H1 (cell line): ENCODE measurements around the gene BAZ2A. TPM values are rescaled to one million over a fixed set of nuclear protein-coding genes. Genes with fewer than 3 reads are reported as not detected.

Experiments used
- CTCF ChIA-PET: fragments of 300-600 bp; sonication (Branson Sonifier 250); formaldehyde crosslinking; loops from one replicate; lab custom pipeline; 2021; ENCODE audit not compliant: partially characterized antibody; lab: Charles Lee
- POLR2A ChIA-PET: fragments of 300-600 bp; sonication (Branson Sonifier 250); formaldehyde crosslinking; loops from one replicate; lab custom pipeline; 2021; ENCODE audit warnings: inconsistent platforms; ENCODE audit not compliant: partially characterized antibody; lab: Charles Lee
- DNase-seq, 2 experiments: peaks; one replicate each; pipeline versions ENCODE4 v3.0.0 to v3.0.0-alpha.2; 2010 to 2022; ENCODE audit warnings: low spot score in 2 of 2, low read depth in 1 of 2, mixed read lengths in 1 of 2
- FAIRE-seq: peaks from 2 replicates; lab custom pipeline; 2011; peaks lifted over from hg19 to GRCh38; lab: Jason Lieb, UNC
- H2AFZ ChIP-seq: 2 replicates; pipeline ENCODE4 v1.8.1; 2012; ENCODE audit warnings: low read length, inconsistent platforms
- H2AK5ac ChIP-seq: 2 replicates; pipeline ENCODE4 v1.6.1; 2013; ENCODE audit warnings: low read depth, low read length
- H2BK120ac ChIP-seq: replicated peaks from 2 replicates; pipeline ENCODE3; 2013; ENCODE audit warnings: low read depth, low read length, inconsistent platforms
- H2BK12ac ChIP-seq: 2 replicates; pipeline ENCODE4 v1.6.1; 2013; ENCODE audit warnings: low read depth, low read length
- H2BK15ac ChIP-seq: 2 replicates; pipeline ENCODE4 v1.6.1; 2013; ENCODE audit warnings: low read length
- H2BK20ac ChIP-seq: 2 replicates; pipeline ENCODE4 v1.6.1; 2013; ENCODE audit warnings: low read length
- H2BK5ac ChIP-seq: 2 replicates; pipeline ENCODE4 v1.6.1; 2013; ENCODE audit warnings: low read depth, low read length
- H3K14ac ChIP-seq: 2 replicates; pipeline ENCODE4 v1.6.1; 2013; ENCODE audit warnings: inconsistent platforms; ENCODE audit not compliant: insufficient read length
- H3K18ac ChIP-seq: 2 replicates; pipeline ENCODE4 v1.6.1; 2013; ENCODE audit warnings: low read length; ENCODE audit errors: extremely low read depth
- H3K23ac ChIP-seq: 2 replicates; pipeline ENCODE4 v1.6.1; 2013; ENCODE audit warnings: inconsistent platforms; ENCODE audit not compliant: insufficient read length
- H3K23me2 ChIP-seq: 2 replicates; pipeline ENCODE4 v1.6.1; 2013; ENCODE audit warnings: low read depth, low read length
- H3K27ac ChIP-seq: 2 replicates; pipeline ENCODE4 v1.6.1; 2011; ENCODE audit warnings: low read depth, low read length, inconsistent platforms
- H3K27me3 ChIP-seq, 4 experiments: replicated peaks in 1 of 4; 1 replicate in 1 of 4; 2 replicates in 3 of 4; pipeline versions ENCODE4 v1.6.1 to v1.8.1; 2011 to 2013; ENCODE audit warnings: low read length in 3 of 4, mild to moderate bottlenecking in 3 of 4, inconsistent platforms in 2 of 4, mixed read lengths in 2 of 4, moderate library complexity in 1 of 4; ENCODE audit not compliant: control insufficient read depth in 3 of 4, insufficient read depth in 3 of 4; ENCODE audit errors: extremely low read depth in 1 of 4
- H3K36me3 ChIP-seq, 4 experiments: 2 replicates each; pipeline versions ENCODE4 v1.6.1 to v1.8.1; 2011 to 2013; ENCODE audit warnings: mild to moderate bottlenecking in 4 of 4, low read length in 3 of 4, moderate library complexity in 2 of 4, control low read depth in 1 of 4, inconsistent platforms in 1 of 4; ENCODE audit not compliant: insufficient read depth in 4 of 4, control insufficient read depth in 2 of 4
- H3K4ac ChIP-seq: replicated peaks from 2 replicates; pipeline ENCODE3; 2013; ENCODE audit warnings: low read length, low read depth, mixed read lengths, inconsistent platforms; ENCODE audit not compliant: insufficient read length
- H3K4me1 ChIP-seq, 4 experiments: replicated peaks in 1 of 4; 1 replicate in 1 of 4; 2 replicates in 3 of 4; pipeline versions ENCODE4 v1.6.1 to v1.8.1; 2011 to 2013; ENCODE audit warnings: low read length in 3 of 4, inconsistent platforms in 2 of 4, mixed read lengths in 1 of 4; ENCODE audit not compliant: insufficient read depth in 4 of 4, control insufficient read depth in 3 of 4
- H3K4me2 ChIP-seq, 2 experiments: 2 replicates each; pipeline versions ENCODE4 v1.6.1 to v1.8.1; 2011 to 2013; ENCODE audit warnings: low read depth in 2 of 2, low read length in 2 of 2, control low read depth in 1 of 2, inconsistent platforms in 1 of 2, mild to moderate bottlenecking in 1 of 2; ENCODE audit not compliant: insufficient read depth in 1 of 2
- H3K4me3 ChIP-seq, 4 experiments: fragments of 200-600, 300-600 bp in 1 of 4; sonication (generic), shearing (Covaris generic), sonication (Bioruptor Twin) in 1 of 4; 2 replicates each; pipeline versions ENCODE4 v1.5.1 to v1.8.1; 2011 to 2016; ENCODE audit warnings: low read length in 4 of 4, low read depth in 3 of 4, control low read depth in 2 of 4, inconsistent platforms in 2 of 4, mild to moderate bottlenecking in 2 of 4, mixed read lengths in 1 of 4, moderate library complexity in 1 of 4; ENCODE audit not compliant: insufficient read depth in 2 of 4; ENCODE audit errors: extremely low read depth in 1 of 4
- H3K56ac ChIP-seq: replicated peaks from 2 replicates; pipeline ENCODE3; 2013; ENCODE audit warnings: low read depth, mild to moderate bottlenecking, mixed read lengths, low read length, inconsistent platforms; ENCODE audit not compliant: insufficient read length
- H3K79me1 ChIP-seq: 2 replicates; pipeline ENCODE4 v1.6.1; 2013; ENCODE audit warnings: low read depth, low read length, control low read depth
- H3K79me2 ChIP-seq, 2 experiments: 2 replicates each; pipeline versions ENCODE4 v1.6.1 to v1.8.1; 2012 to 2013; ENCODE audit warnings: low read length in 2 of 2, mild to moderate bottlenecking in 2 of 2, inconsistent platforms in 1 of 2; ENCODE audit not compliant: insufficient read depth in 2 of 2, control insufficient read depth in 1 of 2
- H3K9ac ChIP-seq, 4 experiments: replicated peaks in 1 of 4; 1 replicate in 1 of 4; 2 replicates in 3 of 4; pipeline versions ENCODE4 v1.6.1 to v1.8.1; 2011 to 2013; ENCODE audit warnings: low read depth in 3 of 4, low read length in 3 of 4, control low read depth in 2 of 4, mild to moderate bottlenecking in 2 of 4, moderate library complexity in 2 of 4, inconsistent platforms in 1 of 4; ENCODE audit errors: extremely low read depth in 1 of 4
- H3K9me3 ChIP-seq, 2 experiments: 2 replicates each; pipeline versions ENCODE4 v1.6.1 to v1.8.1; 2012 to 2013; ENCODE audit warnings: mild to moderate bottlenecking in 2 of 2, moderate library complexity in 2 of 2, control low read depth in 1 of 2, inconsistent platforms in 1 of 2, low read depth in 1 of 2, low read length in 1 of 2, mixed read lengths in 1 of 2; ENCODE audit not compliant: insufficient read depth in 2 of 2
- H4K20me1 ChIP-seq, 2 experiments: replicated peaks in 1 of 2; 2 replicates each; pipeline versions ENCODE3 to v1.8.1; 2011 to 2013; ENCODE audit warnings: inconsistent platforms in 2 of 2, low read length in 2 of 2, mild to moderate bottlenecking in 1 of 2; ENCODE audit not compliant: insufficient read depth in 2 of 2, control insufficient read depth in 1 of 2
- H4K5ac ChIP-seq: 2 replicates; pipeline ENCODE4 v1.6.1; 2013; ENCODE audit warnings: low read length, low read depth, mixed read lengths, inconsistent platforms; ENCODE audit not compliant: insufficient read length
- H4K8ac ChIP-seq: 2 replicates; pipeline ENCODE4 v1.8.0; 2013; ENCODE audit warnings: mild to moderate bottlenecking, moderate library complexity, low read length, inconsistent platforms; ENCODE audit not compliant: insufficient read depth; ENCODE audit errors: extremely low read depth
- H4K91ac ChIP-seq: replicated peaks from 2 replicates; pipeline ENCODE3; 2013; ENCODE audit warnings: low read length, mixed read lengths, inconsistent platforms; ENCODE audit not compliant: insufficient read length
- WGBS, 2 experiments: shearing (Covaris generic) in 1 of 2; methylation state at CpG; one replicate each; pipeline versions ENCODE4 v1.1.6 to v1.1.7; 2013 to 2015; ENCODE audit warnings: low lambda C conversion rate in 2 of 2, mixed read lengths in 2 of 2, inconsistent platforms in 1 of 2, low coverage in 1 of 2, missing lambda C conversion rate in 1 of 2; ENCODE audit not compliant: insufficient replicate concordance in 2 of 2, insufficient coverage in 1 of 2, insufficient read length in 1 of 2; ENCODE audit errors: extremely low coverage in 1 of 2, missing lambda C conversion rate in 1 of 2; 5-methylcytosine and 5-hydroxymethylcytosine counted together
- polyA plus RNA-seq, 7 experiments: library from polyadenylated mRNA; depleted of rRNA in 3 of 7; stranded (reverse) in 5 of 7; unstranded in 2 of 7; fragments of >200 nt in 5 of 7; fragments of 200-250 nt in 2 of 7; gene quantifications; 1 replicate in 5 of 7; 2 replicates in 1 of 7; 4 replicates in 1 of 7; pipeline versions ENCODE4 v1.2.1 to v1.2.3, GENCODE V29; 2011 to 2013; ENCODE audit warnings: missing spikeins in 2 of 7, mixed read lengths in 2 of 7
- total RNA-seq: library from RNA; stranded (reverse); fragmentation: NEBNext Ultra II Directional; extraction: Animal tissue kit (Norgen Biotek cat#: 25700); gene quantifications from 2 replicates; pipeline ENCODE4 v1.2.1, GENCODE V29; 2021

BAZ2A gene
- total and polyA plus RNA-seq, 2 of the 8 experiments (the other 6 are each of a cell fraction or from before 2014, with no cell fraction given) = 52.0 to 110 TPM

GRCh38 chr12:56636675-56637540, 6.8 kb upstream of the BAZ2A start:
- no peak overlapping the region for H4K8ac ChIP-seq
- no peak overlapping the region for H2BK120ac ChIP-seq
- no peak overlapping the region for H3K56ac ChIP-seq
- 7% methylated on average over 12 of the region's 12 CpGs; no CpG with 5 or more reads in 1 of the 2 experiments for WGBS, 2 experiments
- H3K4ac ChIP-seq = no peak overlapping the region
- 0 out of 2 replicates have a peak overlapping the region, but pooled peaks have one; percentile 13 for H2BK12ac ChIP-seq
- peak overlapping the region in 2 of 4 experiments; percentile 2 to 5; a peak in 1 of 7 replicates for H3K9ac ChIP-seq
- H3K18ac ChIP-seq = no peak overlapping the region; the same call in 1 of the 2 replicates
- no peaks in the 10 kb centered on the region for H3K79me1 ChIP-seq
- ChIA-PET CTCF (interaction anchor here (0.6 to 7.4 kb wide), 48 partner anchors 10 to 607 kb away, joined by 3 to 107 read pairs (median 4); partner anchors contain the start of genes ATP5F1B, GLS2, PTGES3 and RBMS2), POLR2A (interaction anchor here (0.5 to 5.8 kb wide), 21 partner anchors 8 to 448 kb away, joined by 3 to 60 read pairs (median 4); partner anchors contain the start of genes ATP5F1B, NACA, PRIM1 and PTGES3)
- H2AK5ac ChIP-seq = no peak overlapping the region
- peaks cover 16% of the 10 kb centered on the region; the same call in 1 of the 2 replicates for H3K23me2 ChIP-seq
- H4K91ac ChIP-seq = no peak overlapping the region
- no peak overlapping the region for H3K14ac ChIP-seq
- H3K4me1 ChIP-seq = peaks cover 8 to 36% (median 24%) of the 10 kb centered on the region in 4 experiments
- peak; percentile 84 for FAIRE-seq
- H2BK5ac ChIP-seq = peak overlapping the region; percentile 27; the same call in 1 of the 2 replicates
- H3K36me3 ChIP-seq = peaks cover 9 to 44% (median 38%) of the 10 kb centered on the region in 4 experiments
- peaks cover 3 to 6% of the 10 kb centered on the region in 2 experiments for H4K20me1 ChIP-seq
- H3K4me2 ChIP-seq = peak overlapping the region; percentile 98 to 99
- peak overlapping the region; percentile 86 to 90 (median 88); a peak in 7 of 8 replicates for H3K4me3 ChIP-seq
- no peak overlapping the region for H2BK20ac ChIP-seq
- H3K27ac ChIP-seq = peak overlapping the region; percentile 27; the same call in 1 of the 2 replicates
- no peaks in the 10 kb centered on the region for H3K27me3 ChIP-seq
- H2BK15ac ChIP-seq = no peak overlapping the region
- H3K9me3 ChIP-seq = no peaks in the 10 kb centered on the region
- H4K5ac ChIP-seq = no peak overlapping the region
- H3K23ac ChIP-seq = no peak overlapping the region
- peak; percentile 92 to 95 for DNase-seq
- peaks cover 0 to 9% of the 10 kb centered on the region in 2 experiments; a peak in 2 of 4 replicates for H3K79me2 ChIP-seq
- H2AFZ ChIP-seq = no peak overlapping the region
